ENCODE results near the gene CAMK1D. TPM values are rescaled to one million over a fixed set of nuclear protein-coding genes. Genes with fewer than 3 reads are reported as not detected.
"Not testable (repeated sequence)": the region's sequence is repeated elsewhere in the genome, so short reads cannot be mapped to it uniquely, and the experiment has no call there.

CAMK1D gene
- total and polyA plus RNA-seq, 4 donors = 1.9 to 19.0 (median 7.6) TPM

DNA sequence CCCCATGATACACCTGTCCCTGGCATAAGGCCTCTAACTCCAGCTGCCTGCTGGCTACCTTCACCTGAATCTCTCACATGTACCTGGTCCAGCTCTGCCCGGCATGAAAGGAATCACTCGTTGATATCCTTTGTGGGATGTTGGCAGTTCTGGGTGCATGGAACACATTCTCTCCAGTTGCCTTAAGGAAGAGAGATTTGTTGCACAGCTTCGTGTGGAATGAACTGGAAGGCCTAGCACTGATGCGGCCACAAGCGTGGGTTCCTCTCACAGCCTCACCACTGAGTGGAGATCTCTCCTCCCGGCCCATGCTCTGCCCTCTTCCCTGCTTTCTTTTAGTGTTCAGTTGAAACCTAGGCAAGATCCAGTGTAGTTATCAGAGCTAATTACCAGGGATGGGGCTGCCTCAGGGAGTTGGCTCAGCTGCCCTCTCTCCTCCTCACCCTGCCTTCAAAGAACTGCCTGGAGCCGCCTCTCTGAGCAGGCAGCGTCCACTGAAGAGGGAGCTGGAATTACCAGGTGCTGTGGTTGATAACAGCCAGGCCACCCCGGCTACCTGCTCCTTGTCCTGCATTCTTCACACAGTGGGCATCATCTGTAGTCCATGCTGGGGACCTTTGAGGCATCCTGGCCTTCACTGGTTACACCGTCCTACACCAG is 457.9 kb downstream of the CAMK1D start:
- Histone ChIP-seq H3K27me3 (ENCODE audit: control insufficient read depth in 1 of 2, insufficient read depth in 2 of 2, low read length in 1 of 2) (peaks cover 0 to 2% of the 10 kb centered on the region in 2 donors), H3K4me1 (ENCODE audit: control insufficient read depth in 1 of 2, insufficient read depth in 2 of 2, low read length in 2 of 2) (no peaks in the 10 kb centered on the region), H3K36me3 (ENCODE audit: control insufficient read depth in 1 of 2, insufficient read depth in 2 of 2, low read length in 1 of 2) (no peaks in the 10 kb centered on the region), H3K4me3 (ENCODE audit: low read length in 2 of 2) (no peak overlapping the region), H3K27ac (ENCODE audit: low read depth in 1 of 2, low read length in 2 of 2) (no peak overlapping the region), H3K9me3 (ENCODE audit: control insufficient read depth, low read length) (no peaks in the 10 kb centered on the region)
- ATAC-seq (ENCODE audit: low FRiP score) = no peak
- intact Hi-C loops (cut with DNase I) = no loop called here
- WGBS, 2 donors = 85 to 89% methylated on average over 10 of the region's 10 CpGs
- no peak for DNase-seq

DNA sequence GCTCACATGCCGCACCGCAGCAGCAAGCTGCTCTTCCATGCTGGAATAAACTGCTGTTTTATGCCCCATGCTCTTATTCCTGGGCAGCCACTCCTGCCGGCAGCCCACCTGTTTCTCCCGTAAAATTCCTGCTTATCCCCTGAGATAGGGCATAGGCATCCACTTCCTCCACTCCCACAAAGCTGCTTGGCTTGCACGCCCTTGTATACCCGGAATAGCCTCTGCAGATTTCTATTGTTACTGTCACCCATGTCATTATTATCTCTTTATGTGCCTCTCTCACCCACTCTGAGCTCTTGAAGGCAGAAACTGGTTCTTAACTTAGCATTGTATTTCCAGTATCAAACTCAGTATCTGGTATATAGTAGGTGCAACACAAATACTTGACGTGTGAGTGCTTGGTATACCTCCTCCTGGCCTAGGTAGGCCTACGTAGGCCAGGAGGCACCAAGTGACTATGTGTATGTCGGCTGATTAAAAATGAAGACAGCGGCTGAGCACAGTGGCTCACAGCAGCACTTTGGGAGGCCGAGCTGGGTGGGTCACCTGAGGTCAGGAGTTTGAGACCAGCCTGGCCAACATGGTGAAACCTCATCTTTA is 458.8 kb downstream of the CAMK1D start:
- H3K36me3 ChIP-seq (ENCODE audit: control insufficient read depth in 1 of 2, insufficient read depth in 2 of 2, low read length in 1 of 2) = no peaks in the 10 kb centered on the region
- DNase-seq (no peak), ATAC-seq (ENCODE audit: low FRiP score) (no peak)
- H3K27me3 ChIP-seq (ENCODE audit: control insufficient read depth in 1 of 2, insufficient read depth in 2 of 2, low read length in 1 of 2) = peaks cover 0 to 2% of the 10 kb centered on the region in 2 donors
- no peak overlapping the region for H3K4me3 ChIP-seq (ENCODE audit: low read length in 2 of 2)
- intact Hi-C loops (cut with DNase I) = no loop called here
- WGBS, 2 donors = 95 to 97% methylated on average over 11 of the region's 11 CpGs
- H3K9me3 ChIP-seq (ENCODE audit: control insufficient read depth, low read length) = no peaks in the 10 kb centered on the region
- no peak overlapping the region for H3K27ac ChIP-seq (ENCODE audit: low read depth in 1 of 2, low read length in 2 of 2)
- H3K4me1 ChIP-seq (ENCODE audit: control insufficient read depth in 1 of 2, insufficient read depth in 2 of 2, low read length in 2 of 2) = no peaks in the 10 kb centered on the region

DNA sequence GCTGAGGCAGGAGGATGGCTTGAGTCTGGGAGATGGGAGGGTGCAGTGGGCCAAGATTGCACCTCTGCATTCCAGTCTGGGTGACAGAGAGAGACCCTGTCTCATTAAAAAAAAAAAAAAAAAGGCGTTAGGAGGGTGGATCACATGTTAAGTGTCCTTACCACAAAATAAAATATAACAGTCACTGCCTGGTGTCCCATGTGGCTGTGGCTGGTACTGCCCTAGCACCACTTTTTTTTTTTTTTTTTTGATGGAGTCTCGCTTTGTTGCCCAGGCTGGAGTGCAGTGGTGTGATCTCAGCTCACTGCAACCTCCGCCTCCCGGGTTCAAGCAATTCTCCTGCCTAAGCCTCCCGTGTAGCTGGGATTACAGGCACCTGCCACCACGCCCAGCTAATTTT is 460.7 kb downstream of the CAMK1D start:
- H3K36me3 ChIP-seq (ENCODE audit: control insufficient read depth in 1 of 2, insufficient read depth in 2 of 2, low read length in 1 of 2); H3K27ac ChIP-seq (ENCODE audit: low read depth in 1 of 2, low read length in 2 of 2); intact Hi-C loops (cut with DNase I); H3K4me3 ChIP-seq (ENCODE audit: low read length in 2 of 2); H3K4me1 ChIP-seq (ENCODE audit: control insufficient read depth in 1 of 2, insufficient read depth in 2 of 2, low read length in 2 of 2); H3K27me3 ChIP-seq (ENCODE audit: control insufficient read depth in 1 of 2, insufficient read depth in 2 of 2, low read length in 1 of 2); DNase-seq; ATAC-seq (ENCODE audit: low FRiP score); H3K9me3 ChIP-seq (ENCODE audit: control insufficient read depth, low read length): not testable (repeated sequence)
- 97 to 99% methylated on average over 6 of the region's 6 CpGs for WGBS, 2 donors

DNA sequence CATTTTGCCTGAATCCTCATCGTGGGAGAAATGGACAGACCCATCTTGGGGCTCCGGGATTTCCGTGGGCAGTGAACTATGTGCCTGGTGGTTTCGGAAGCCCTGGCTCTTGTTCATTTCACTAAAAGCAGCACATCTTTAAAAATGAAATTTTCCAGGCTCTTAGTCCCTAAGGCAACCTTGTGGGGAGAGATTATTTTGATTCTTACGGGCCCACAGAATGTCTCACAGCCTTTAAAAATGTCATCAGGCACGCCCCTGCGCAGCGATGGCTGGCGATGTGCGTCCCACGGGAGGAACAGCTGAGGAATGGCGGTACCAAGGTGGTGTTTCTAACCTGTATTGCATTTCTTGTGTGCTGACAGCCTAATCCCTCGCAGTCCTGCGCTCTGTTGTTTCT is 462.5 kb downstream of the CAMK1D start:
- Histone ChIP-seq H3K9me3 (ENCODE audit: control insufficient read depth, low read length) (no peaks in the 10 kb centered on the region), H3K36me3 (ENCODE audit: control insufficient read depth in 1 of 2, insufficient read depth in 2 of 2, low read length in 1 of 2) (peaks cover 0 to 6% of the 10 kb centered on the region in 2 donors), H3K4me3 (ENCODE audit: low read length in 2 of 2) (no peak overlapping the region), H3K4me1 (ENCODE audit: control insufficient read depth in 1 of 2, insufficient read depth in 2 of 2, low read length in 2 of 2) (no peaks in the 10 kb centered on the region), H3K27ac (ENCODE audit: low read depth in 1 of 2, low read length in 2 of 2) (no peak overlapping the region), H3K27me3 (ENCODE audit: control insufficient read depth in 1 of 2, insufficient read depth in 2 of 2, low read length in 1 of 2) (no peaks in the 10 kb centered on the region)
- intact Hi-C loops (cut with DNase I) = no loop called here
- no peak for DNase-seq
- 65 to 71% methylated on average over 14 of the region's 14 CpGs for WGBS, 2 donors
- ATAC-seq (ENCODE audit: low FRiP score) = no peak

DNA sequence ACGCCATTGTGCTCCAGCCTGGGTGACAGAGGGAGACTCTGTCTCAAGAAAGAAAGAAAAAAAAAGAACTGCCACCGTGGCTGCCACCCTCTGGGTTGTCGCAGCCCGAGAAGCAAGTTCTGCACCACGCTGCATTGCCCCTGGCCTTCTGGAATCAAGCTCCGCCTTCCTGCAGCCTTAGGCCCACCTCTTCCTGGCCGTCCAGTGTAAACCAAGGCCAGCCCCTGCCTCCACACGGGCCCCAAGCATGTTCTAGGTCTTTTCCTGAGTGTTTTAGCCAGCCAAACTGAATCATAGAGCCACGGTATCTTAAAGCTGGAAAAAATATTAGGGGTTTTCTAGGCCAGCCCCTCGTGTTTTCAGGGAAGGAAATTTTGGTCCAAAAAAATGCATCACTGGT is 463.2 kb downstream of the CAMK1D start:
- Histone ChIP-seq H3K9me3 (ENCODE audit: control insufficient read depth, low read length) (no peaks in the 10 kb centered on the region), H3K27me3 (ENCODE audit: control insufficient read depth in 1 of 2, insufficient read depth in 2 of 2, low read length in 1 of 2) (no peaks in the 10 kb centered on the region), H3K4me1 (ENCODE audit: control insufficient read depth in 1 of 2, insufficient read depth in 2 of 2, low read length in 2 of 2) (no peaks in the 10 kb centered on the region), H3K36me3 (ENCODE audit: control insufficient read depth in 1 of 2, insufficient read depth in 2 of 2, low read length in 1 of 2) (peaks cover 0 to 6% of the 10 kb centered on the region in 2 donors), H3K27ac (ENCODE audit: low read depth in 1 of 2, low read length in 2 of 2) (no peak overlapping the region), H3K4me3 (ENCODE audit: low read length in 2 of 2) (no peak overlapping the region)
- intact Hi-C loops (cut with DNase I) = no loop called here
- no peak for ATAC-seq (ENCODE audit: low FRiP score)
- DNase-seq = no peak
- 91 to 94% methylated on average over 10 of the region's 10 CpGs for WGBS, 2 donors

DNA sequence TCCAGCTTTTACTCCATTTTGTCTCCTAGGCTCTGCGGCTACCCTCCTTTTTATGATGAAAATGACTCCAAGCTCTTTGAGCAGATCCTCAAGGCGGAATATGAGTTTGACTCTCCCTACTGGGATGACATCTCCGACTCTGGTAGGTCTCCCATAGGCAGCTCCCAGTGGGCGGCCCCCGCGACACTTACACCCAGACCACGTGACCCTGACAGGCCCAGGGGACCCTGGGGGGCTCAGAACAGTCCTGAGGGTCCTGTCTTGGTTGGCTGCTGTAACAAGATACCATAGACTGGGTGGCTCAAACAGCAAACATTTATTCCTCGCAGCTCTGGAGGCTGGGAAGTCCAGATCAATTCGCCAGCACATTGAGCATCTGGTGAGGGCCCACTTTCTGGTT is 464.8 kb downstream of the CAMK1D start:
- Histone ChIP-seq H3K36me3 (ENCODE audit: control insufficient read depth in 1 of 2, insufficient read depth in 2 of 2, low read length in 1 of 2) (peaks cover 0 to 6% of the 10 kb centered on the region in 2 donors), H3K27me3 (ENCODE audit: control insufficient read depth in 1 of 2, insufficient read depth in 2 of 2, low read length in 1 of 2) (no peaks in the 10 kb centered on the region), H3K4me1 (ENCODE audit: control insufficient read depth in 1 of 2, insufficient read depth in 2 of 2, low read length in 2 of 2) (no peaks in the 10 kb centered on the region), H3K9me3 (ENCODE audit: control insufficient read depth, low read length) (no peaks in the 10 kb centered on the region), H3K27ac (ENCODE audit: low read depth in 1 of 2, low read length in 2 of 2) (no peak overlapping the region), H3K4me3 (ENCODE audit: low read length in 2 of 2) (no peak overlapping the region)
- 97 to 99% methylated on average over 9 of the region's 9 CpGs for WGBS, 2 donors
- DNase-seq (no peak), ATAC-seq (ENCODE audit: low FRiP score) (no peak)
- intact Hi-C loops (cut with DNase I) = no loop called here

DNA sequence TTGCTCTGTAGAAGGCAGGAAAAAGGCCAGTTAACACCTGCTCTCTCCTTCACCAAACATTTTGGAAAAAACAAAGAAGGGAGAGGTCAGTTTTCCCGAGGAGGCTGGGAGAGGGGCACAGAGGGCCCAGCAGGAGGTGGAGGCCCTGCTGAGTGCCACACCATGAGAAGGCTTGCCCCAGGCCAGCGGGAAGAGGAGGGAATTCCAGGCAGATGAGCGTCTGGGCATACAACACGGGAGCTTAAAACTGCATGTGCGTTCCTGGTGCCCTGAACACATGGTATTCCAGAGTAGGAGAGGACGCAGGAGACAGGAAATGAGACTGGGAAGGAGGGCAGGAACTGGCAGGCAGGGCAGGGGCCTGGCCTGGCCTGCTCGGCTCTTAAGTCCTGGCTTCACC is 469.7 kb downstream of the CAMK1D start:
- intact Hi-C loops (cut with DNase I) = no loop called here
- peaks cover 0 to 6% of the 10 kb centered on the region in 2 donors for H3K36me3 ChIP-seq (ENCODE audit: control insufficient read depth in 1 of 2, insufficient read depth in 2 of 2, low read length in 1 of 2)
- no peaks in the 10 kb centered on the region for H3K9me3 ChIP-seq (ENCODE audit: control insufficient read depth, low read length)
- no peak overlapping the region for H3K4me3 ChIP-seq (ENCODE audit: low read length in 2 of 2)
- H3K27ac ChIP-seq (ENCODE audit: low read depth in 1 of 2, low read length in 2 of 2) = no peak overlapping the region
- 74 to 76% methylated on average over 7 of the region's 7 CpGs for WGBS, 2 donors
- peaks cover 0 to 2% of the 10 kb centered on the region in 2 donors for H3K4me1 ChIP-seq (ENCODE audit: control insufficient read depth in 1 of 2, insufficient read depth in 2 of 2, low read length in 2 of 2)
- no peaks in the 10 kb centered on the region for H3K27me3 ChIP-seq (ENCODE audit: control insufficient read depth in 1 of 2, insufficient read depth in 2 of 2, low read length in 1 of 2)
- DNase-seq (no peak), ATAC-seq (ENCODE audit: low FRiP score) (no peak)

DNA sequence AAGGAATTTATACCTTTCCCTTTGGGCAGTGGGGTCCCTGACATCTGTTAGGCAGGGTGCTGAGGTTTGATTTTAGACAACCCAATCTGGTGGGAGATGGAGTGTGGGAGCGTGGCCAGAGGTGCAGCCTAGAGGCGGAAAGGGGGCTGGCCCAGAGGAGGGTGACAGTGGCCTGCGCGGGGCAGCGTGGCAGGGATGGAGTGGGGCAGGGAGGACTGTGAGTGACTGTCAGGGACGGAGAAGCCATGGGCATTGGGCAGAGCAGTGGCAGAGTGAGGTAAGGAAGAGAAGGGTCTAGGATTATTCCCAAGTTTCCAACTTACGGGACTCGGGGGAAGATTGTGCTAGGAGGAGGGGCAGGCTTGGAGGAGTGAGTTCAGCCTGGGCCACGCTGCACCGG is 470.3 kb downstream of the CAMK1D start:
- Histone ChIP-seq H3K4me1 (ENCODE audit: control insufficient read depth in 1 of 2, insufficient read depth in 2 of 2, low read length in 2 of 2) (peaks cover 0 to 2% of the 10 kb centered on the region in 2 donors), H3K4me3 (ENCODE audit: low read length in 2 of 2) (no peak overlapping the region), H3K27me3 (ENCODE audit: control insufficient read depth in 1 of 2, insufficient read depth in 2 of 2, low read length in 1 of 2) (no peaks in the 10 kb centered on the region), H3K36me3 (ENCODE audit: control insufficient read depth in 1 of 2, insufficient read depth in 2 of 2, low read length in 1 of 2) (peaks cover 0 to 2% of the 10 kb centered on the region in 2 donors), H3K9me3 (ENCODE audit: control insufficient read depth, low read length) (no peaks in the 10 kb centered on the region), H3K27ac (ENCODE audit: low read depth in 1 of 2, low read length in 2 of 2) (no peak overlapping the region)
- WGBS, 2 donors = 97 to 99% methylated on average over 10 of the region's 10 CpGs
- intact Hi-C loops (cut with DNase I) = loop anchor here in 1 of 2 donors (5.0 kb wide), 1 partner anchor 83 kb away; no protein-coding TSS in a partner anchor
- DNase-seq = no peak
- no peak for ATAC-seq (ENCODE audit: low FRiP score)

Data from aorta (tissue), 5 donors.